Smooth muscle cell (in vitro differentiated cells): ENCODE data around the gene GRAP2. TPM values are rescaled to one million over a fixed set of nuclear protein-coding genes. Genes with fewer than 3 reads are reported as not detected.

Experiments
- DNase-seq: peaks from one replicate; lab custom pipeline; 2025; ENCODE audit not compliant: unreplicated experiment; lab: John Stamatoyannopoulos, UW
- H2AFZ ChIP-seq: fragments of 200-600 bp; sonication (generic); 2 replicates; pipeline ENCODE4 v1.6.0; 2016; ENCODE audit warnings: antibody characterized with exemption, low read depth, mild to moderate bottlenecking
- H3F3A ChIP-seq: fragments of 200-600 bp; sonication (generic); 2 replicates; pipeline ENCODE4 v1.6.0; 2017; ENCODE audit warnings: antibody characterized with exemption, low read depth
- H3K27ac ChIP-seq: fragments of 200-600 bp; sonication (generic); 2 replicates; pipeline ENCODE4 v1.5.1; 2016; ENCODE audit warnings: low read depth, mild to moderate bottlenecking
- H3K27me3 ChIP-seq: fragments of 200-600 bp; sonication (generic); 2 replicates; pipeline ENCODE4 v1.6.1; 2016; ENCODE audit warnings: low read depth, mild to moderate bottlenecking
- H3K36me3 ChIP-seq: fragments of 200-600 bp; sonication (generic); 2 replicates; pipeline ENCODE4 v1.5.1; 2016; ENCODE audit warnings: low read depth
- H3K4me1 ChIP-seq: fragments of 200-600 bp; sonication (generic); 2 replicates; pipeline ENCODE4 v1.5.1; 2016; ENCODE audit warnings: low read depth
- H3K4me2 ChIP-seq: fragments of 200-600 bp; sonication (generic); 2 replicates; pipeline ENCODE4 v1.6.0; 2016; ENCODE audit warnings: mild to moderate bottlenecking
- H3K4me3 ChIP-seq: fragments of 200-600 bp; sonication (generic); 2 replicates; pipeline ENCODE4 v1.5.1; 2016; ENCODE audit warnings: mild to moderate bottlenecking
- H3K79me2 ChIP-seq: fragments of 200-600 bp; sonication (generic); 2 replicates; pipeline ENCODE4 v1.6.0; 2016; ENCODE audit warnings: low read depth, mild to moderate bottlenecking
- H3K9ac ChIP-seq: fragments of 200-600 bp; sonication (generic); 2 replicates; pipeline ENCODE4 v1.6.0; 2016; ENCODE audit warnings: low read depth
- H3K9me3 ChIP-seq: fragments of 200-600 bp; sonication (generic); replicated peaks from 2 replicates; pipeline ENCODE4 v1.5.1; 2016; ENCODE audit warnings: low read depth
- H4K20me1 ChIP-seq: fragments of 200-600 bp; sonication (generic); 2 replicates; pipeline ENCODE4 v1.6.0; 2016; ENCODE audit warnings: low read depth
- CTCF ChIP-seq: fragments of 200-600 bp; sonication (generic); IDR thresholded peaks from 2 replicates; pipeline ENCODE4 v1.5.1; 2017; ENCODE audit warnings: borderline replicate concordance, mild to moderate bottlenecking, antibody characterized with exemption; ENCODE audit not compliant: insufficient read depth, poor library complexity, severe bottlenecking
- WGBS: methylation state at CpG from one replicate; pipeline ENCODE4 v1.1.7; 2016; ENCODE audit warnings: low lambda C conversion rate; 5-methylcytosine and 5-hydroxymethylcytosine counted together
- polyA plus RNA-seq: library from polyadenylated mRNA; unstranded; fragments of >200 nt; fragmentation: Nextera tagmentation; extraction: Ambion mirVana; gene quantifications from 2 replicates; pipeline ENCODE4 v1.2.1, GENCODE V29; 2016
- total RNA-seq: library from RNA; depleted of rRNA; stranded (reverse); fragments of >200 nt; gene quantifications from 2 replicates; pipeline ENCODE4 v1.2.3, GENCODE V29; 2014

Gene GRAP2
- total and polyA plus RNA-seq, 2 experiments from 2014 or later = not detected

- H3K4me2 ChIP-seq = peak overlapping the region; percentile 2
- no peak overlapping the region for H3K9ac ChIP-seq
- 68% methylated on average over 10 of the region's 10 CpGs for WGBS
- DNase-seq = no peak
- no peaks in the 10 kb centered on the region for H3K27me3 ChIP-seq
- no peaks in the 10 kb centered on the region for H3K36me3 ChIP-seq
- H2AFZ ChIP-seq = no peak overlapping the region
- no peak overlapping the region for H3K27ac ChIP-seq
- H3K79me2 ChIP-seq = no peaks in the 10 kb centered on the region
- no peaks in the 10 kb centered on the region for H4K20me1 ChIP-seq
- no peaks in the 10 kb centered on the region for H3K4me1 ChIP-seq
- no peaks in the 10 kb centered on the region for H3F3A ChIP-seq
- no peak for TF ChIP-seq CTCF
- H3K9me3 ChIP-seq = no peaks in the 10 kb centered on the region
- no peak overlapping the region for H3K4me3 ChIP-seq
These were observed 114.6 kb downstream of the GRAP2 start for GRCh38 chr22:40015358-40015976.

GRCh38 chr22:40018051-40018450, 117.2 kb downstream of the GRAP2 start:
- Histone ChIP-seq H2AFZ (no peak overlapping the region), H3K4me2 (no peak overlapping the region), H3F3A (no peaks in the 10 kb centered on the region), H4K20me1 (no peaks in the 10 kb centered on the region), H3K27ac (no peak overlapping the region), H3K4me1 (no peaks in the 10 kb centered on the region), H3K79me2 (no peaks in the 10 kb centered on the region), H3K9me3 (no peaks in the 10 kb centered on the region), H3K9ac (no peak overlapping the region), H3K27me3 (no peaks in the 10 kb centered on the region), H3K36me3 (no peaks in the 10 kb centered on the region), H3K4me3 (no peak overlapping the region)
- WGBS = 95% methylated on average over 6 of the region's 6 CpGs
- no peak for DNase-seq
- TF ChIP-seq CTCF = no peak

GRCh38 chr22:40019100-40019499, 118.2 kb downstream of the GRAP2 start:
- DNase-seq = no peak
- Histone ChIP-seq H3K27me3 (no peaks in the 10 kb centered on the region), H3F3A (no peaks in the 10 kb centered on the region), H4K20me1 (no peaks in the 10 kb centered on the region), H3K4me3 (no peak overlapping the region), H3K9me3 (no peaks in the 10 kb centered on the region), H3K79me2 (no peaks in the 10 kb centered on the region), H3K27ac (no peak overlapping the region), H2AFZ (no peak overlapping the region), H3K9ac (no peak overlapping the region), H3K4me1 (no peaks in the 10 kb centered on the region), H3K4me2 (no peak overlapping the region), H3K36me3 (no peaks in the 10 kb centered on the region)
- WGBS = 96% methylated on average over 9 of the region's 9 CpGs
- no peak for TF ChIP-seq CTCF

- Histone ChIP-seq H2AFZ (no peak overlapping the region), H3K36me3 (no peaks in the 10 kb centered on the region), H3K79me2 (no peaks in the 10 kb centered on the region), H4K20me1 (no peaks in the 10 kb centered on the region), H3K27me3 (no peaks in the 10 kb centered on the region), H3K4me2 (no peak overlapping the region), H3K9me3 (no peaks in the 10 kb centered on the region), H3K4me1 (no peaks in the 10 kb centered on the region), H3K9ac (no peak overlapping the region), H3F3A (no peaks in the 10 kb centered on the region), H3K4me3 (no peak overlapping the region), H3K27ac (no peak overlapping the region)
- 95% methylated on average over 7 of the region's 7 CpGs for WGBS
- DNase-seq = no peak
- no peak for TF ChIP-seq CTCF
These were observed 120.1 kb downstream of the GRAP2 start for GRCh38 chr22:40020956-40021355.
